HG03064 (cell line): Measurements from ENCODE around the gene DCHS1.
A peak's percentile ranks its signal among the peaks of the same experiment; 100 is the strongest.

Source experiments
- ATAC-seq: cut with Tn5 transposase; IDR thresholded peaks from one replicate; pipeline ENCODE4 v1.9.1; 2021; ENCODE audit warnings: low read depth; ENCODE audit not compliant: unreplicated experiment

DCHS1 gene

GRCh38 chr11:6650104-6650503 lies 5.5 kb downstream of the DCHS1 start:
- ATAC-seq: no peak

GRCh38 chr11:6648501-6648900 lies 7.1 kb downstream of the DCHS1 start:
- ATAC-seq: no peak

GRCh38 chr11:6647836-6648235 lies 7.8 kb downstream of the DCHS1 start:
- no peak for ATAC-seq

- ATAC-seq: peak; percentile 94
Observed at GRCh38 chr11:6646918-6647679, 8.5 kb downstream of the DCHS1 start.

- ATAC-seq: no peak
Observed at GRCh38 chr11:6646576-6646917, 9.1 kb downstream of the DCHS1 start.

- ATAC-seq: no peak
Observed at GRCh38 chr11:6646071-6646470, 9.5 kb downstream of the DCHS1 start.

- no peak for ATAC-seq
Observed at GRCh38 chr11:6642957-6643356, 12.7 kb downstream of the DCHS1 start.

- no peak for ATAC-seq
Observed at GRCh38 chr11:6640985-6641701, 14.5 kb downstream of the DCHS1 start.

GRCh38 chr11:6640036-6640984 lies 15.3 kb downstream of the DCHS1 start:
- no peak for ATAC-seq

- ATAC-seq: no peak
Observed at GRCh38 chr11:6638429-6638828, 17.2 kb downstream of the DCHS1 start.

GRCh38 chr11:6637871-6638270 lies 17.7 kb downstream of the DCHS1 start:
- no peak for ATAC-seq

GRCh38 chr11:6636480-6636879 lies 19.1 kb downstream of the DCHS1 start:
- no peak for ATAC-seq

- no peak for ATAC-seq
Observed at GRCh38 chr11:6635082-6635932, 20.3 kb downstream of the DCHS1 start.

GRCh38 chr11:6634534-6634933 lies 21.1 kb downstream of the DCHS1 start:
- ATAC-seq: no peak

- ATAC-seq: no peak
Observed at GRCh38 chr11:6633422-6634408, 21.9 kb downstream of the DCHS1 start.

GRCh38 chr11:6632116-6633073 lies 23.2 kb downstream of the DCHS1 start:
- no peak for ATAC-seq

- ATAC-seq: no peak
Observed at GRCh38 chr11:6631361-6631890, 24.2 kb downstream of the DCHS1 start.
